Calu3 (cell line): ENCODE data around the gene C12orf43. TPM values are rescaled to one million over a fixed set of nuclear protein-coding genes. Genes with fewer than 3 reads are reported as not detected.

Source experiments
- BruUV-seq: library from RNA; stranded (reverse); fragments of 400-500 nt; replicated peaks from 2 replicates; lab custom pipeline; 2021; lab: Mats Ljungman, UMichigan
- CTCF ChIA-PET: fragments of 300-600 bp; sonication (Branson Sonifier 250); formaldehyde crosslinking; loops from one replicate; lab custom pipeline; 2022; ENCODE audit warnings: antibody characterized with exemption; lab: Charles Lee
- DNase-seq: peaks from one replicate; pipeline ENCODE4 v3.0.0; 2022
- H3K27ac Mint-ChIP-seq: one replicate; pipeline ENCODE4 v1.8.0; 2022; ENCODE audit warnings: mixed read lengths; ENCODE audit not compliant: unreplicated experiment
- H3K27me3 Mint-ChIP-seq: one replicate; pipeline ENCODE4 v1.8.0; 2022; ENCODE audit warnings: mixed read lengths; ENCODE audit not compliant: unreplicated experiment
- H3K36me3 Mint-ChIP-seq: one replicate; pipeline ENCODE4 v1.8.0; 2022; ENCODE audit warnings: mild to moderate bottlenecking, moderate library complexity, mixed read lengths; ENCODE audit not compliant: insufficient read depth, unreplicated experiment
- H3K4me1 Mint-ChIP-seq: one replicate; pipeline ENCODE4 v1.8.0; 2022; ENCODE audit warnings: mild to moderate bottlenecking, low read depth, mixed read lengths; ENCODE audit not compliant: unreplicated experiment
- H3K4me3 Mint-ChIP-seq: one replicate; pipeline ENCODE4 v1.8.0; 2022; ENCODE audit warnings: mild to moderate bottlenecking, low read depth, moderate library complexity, mixed read lengths; ENCODE audit not compliant: unreplicated experiment
- H3K9me3 Mint-ChIP-seq: one replicate; pipeline ENCODE4 v1.8.0; 2022; ENCODE audit warnings: low read depth, mixed read lengths; ENCODE audit not compliant: unreplicated experiment
- CTCF ChIP-seq: fragments of 200-600 bp; IDR thresholded peaks from one replicate; pipeline ENCODE4 v1.8.0; 2022; ENCODE audit warnings: antibody characterized with exemption; ENCODE audit not compliant: unreplicated experiment
- intact Hi-C: fragments of 100-400 bp; cut with micrococcal nuclease; formaldehyde crosslinking; loops from one replicate; pipeline ENCODE4 v1.10.0; 2022; ENCODE audit not compliant: unreplicated experiment
- total RNA-seq: library from RNA; stranded (reverse); gene quantifications from 2 replicates; pipeline ENCODE4 v1.2.3, GENCODE V29; 2022

C12orf43 gene
- total RNA-seq, 1 experiment from 2014 or later = 26.2 TPM

GRCh38 chr12:121003650-121004049, 12.6 kb downstream of the C12orf43 start:
- CTCF ChIA-PET = interaction anchor here (2.5 kb wide), 1 partner anchor 24 kb away, joined by 24 read pairs; the partner anchor contains the start of gene HNF1A
- Mint-ChIP-seq H3K27ac (no peak overlapping the region), H3K27me3 (no peaks in the 10 kb centered on the region), H3K4me1 (peaks cover 25% of the 10 kb centered on the region), H3K9me3 (no peaks in the 10 kb centered on the region), H3K36me3 (peaks cover 45% of the 10 kb centered on the region), H3K4me3 (no peak overlapping the region)
- no peak for TF ChIP-seq CTCF
- DNase-seq = peak; percentile 54
- BruUV-seq = no TSS peak
- intact Hi-C loops = no loop called here

GRCh38 chr12:121001841-121002483, 14.3 kb downstream of the C12orf43 start:
- H3K4me1 Mint-ChIP-seq = peaks cover 25% of the 10 kb centered on the region
- H3K4me3 Mint-ChIP-seq = no peak overlapping the region
- H3K27ac Mint-ChIP-seq = no peak overlapping the region
- CTCF ChIA-PET = interaction anchor here (1.0 kb wide), 1 partner anchor 8 kb away, joined by 3 read pairs; no protein-coding TSS in a partner anchor
- no peaks in the 10 kb centered on the region for H3K27me3 Mint-ChIP-seq
- no TSS peak for BruUV-seq
- H3K9me3 Mint-ChIP-seq = no peaks in the 10 kb centered on the region
- TF ChIP-seq CTCF = no peak
- H3K36me3 Mint-ChIP-seq = peaks cover 53% of the 10 kb centered on the region
- intact Hi-C loops = no loop called here
- DNase-seq = no peak

DNA sequence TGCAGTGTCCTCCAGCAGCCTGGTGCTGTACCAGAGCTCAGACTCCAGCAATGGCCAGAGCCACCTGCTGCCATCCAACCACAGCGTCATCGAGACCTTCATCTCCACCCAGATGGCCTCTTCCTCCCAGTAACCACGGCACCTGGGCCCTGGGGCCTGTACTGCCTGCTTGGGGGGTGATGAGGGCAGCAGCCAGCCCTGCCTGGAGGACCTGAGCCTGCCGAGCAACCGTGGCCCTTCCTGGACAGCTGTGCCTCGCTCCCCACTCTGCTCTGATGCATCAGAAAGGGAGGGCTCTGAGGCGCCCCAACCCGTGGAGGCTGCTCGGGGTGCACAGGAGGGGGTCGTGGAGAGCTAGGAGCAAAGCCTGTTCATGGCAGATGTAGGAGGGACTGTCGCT, 15.2 kb downstream of the C12orf43 start:
- H3K27ac Mint-ChIP-seq = no peak overlapping the region
- intact Hi-C loops = no loop called here
- peaks cover 53% of the 10 kb centered on the region for H3K36me3 Mint-ChIP-seq
- no TSS peak for BruUV-seq
- no peak for DNase-seq
- H3K27me3 Mint-ChIP-seq = no peaks in the 10 kb centered on the region
- H3K9me3 Mint-ChIP-seq = no peaks in the 10 kb centered on the region
- peaks cover 25% of the 10 kb centered on the region for H3K4me1 Mint-ChIP-seq
- CTCF ChIA-PET = interaction anchor here (1.0 kb wide), 1 partner anchor 8 kb away, joined by 3 read pairs; no protein-coding TSS in a partner anchor
- TF ChIP-seq CTCF = no peak
- no peak overlapping the region for H3K4me3 Mint-ChIP-seq

DNA sequence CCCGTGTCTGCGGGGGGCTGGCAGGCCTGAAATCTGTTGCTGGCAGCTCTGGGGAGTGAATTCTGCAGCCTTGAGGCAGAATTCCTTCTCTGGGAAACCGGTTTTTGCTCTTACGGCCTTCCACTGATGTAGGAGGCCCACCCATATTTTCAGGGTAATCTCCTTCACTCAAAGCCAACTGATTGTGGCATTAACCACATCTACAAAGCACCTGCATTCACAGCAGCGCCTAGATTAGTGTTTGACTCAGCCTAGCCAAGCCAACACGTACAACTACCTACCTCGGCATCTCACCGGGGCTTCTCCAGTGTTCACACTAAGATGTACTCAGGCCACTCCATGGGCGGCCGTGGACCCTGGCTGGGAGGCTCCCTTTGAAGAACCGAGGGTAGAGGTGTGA, 15.8 kb downstream of the C12orf43 start:
- no peak for TF ChIP-seq CTCF
- no peaks in the 10 kb centered on the region for H3K27me3 Mint-ChIP-seq
- CTCF ChIA-PET = interaction anchor here (1.0 kb wide), 1 partner anchor 9 kb away, joined by 3 read pairs; no protein-coding TSS in a partner anchor
- BruUV-seq = no TSS peak
- no peaks in the 10 kb centered on the region for H3K9me3 Mint-ChIP-seq
- intact Hi-C loops = no loop called here
- H3K4me3 Mint-ChIP-seq = no peak overlapping the region
- peaks cover 24% of the 10 kb centered on the region for H3K4me1 Mint-ChIP-seq
- no peak for DNase-seq
- peaks cover 54% of the 10 kb centered on the region for H3K36me3 Mint-ChIP-seq
- no peak overlapping the region for H3K27ac Mint-ChIP-seq
